ENCODE measurements around the gene TTLL1. TPM values are rescaled to one million over a fixed set of nuclear protein-coding genes. Genes with fewer than 3 reads are reported as not detected.

TTLL1 gene
- total RNA-seq, 1 donor from 2014 or later: 9.4 TPM

DNA sequence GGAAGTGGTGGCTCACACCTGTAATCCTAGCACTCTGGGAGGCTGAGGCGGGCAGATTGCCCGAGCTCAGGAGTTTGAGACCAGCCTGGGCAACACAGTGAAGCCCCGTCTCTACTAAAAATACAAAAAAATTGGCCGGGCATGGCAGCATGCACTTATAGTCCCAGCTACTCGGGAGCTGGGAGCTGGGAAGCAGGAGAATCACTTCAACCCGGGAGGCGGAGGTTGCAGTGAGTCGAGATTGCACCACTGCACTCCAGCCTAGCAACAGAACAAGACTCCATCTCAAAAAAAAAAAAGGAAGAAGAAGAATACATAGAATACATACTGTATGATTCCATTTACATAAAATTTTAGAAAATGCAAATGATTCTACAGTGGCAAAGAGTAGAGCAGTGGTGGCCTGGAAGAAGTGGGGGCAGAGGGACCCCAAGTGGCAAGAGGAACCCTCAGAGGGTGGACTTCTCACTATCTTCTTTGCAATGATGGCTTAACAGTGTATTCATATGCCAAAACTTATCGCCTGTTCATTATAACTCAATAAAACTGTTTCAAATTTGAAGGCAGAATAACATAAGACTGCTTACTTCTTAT is 96.2 kb downstream of the TTLL1 start:
- H3F3A ChIP-seq (ENCODE audit: low read depth): no peaks in the 10 kb centered on the region
- no peak overlapping the region for H3K27ac Mint-ChIP-seq
- H3K4me1 ChIP-seq: no peaks in the 10 kb centered on the region
- H3K36me3 Mint-ChIP-seq: peaks cover 17% of the 10 kb centered on the region
- no peaks in the 10 kb centered on the region for H3K9me3 ChIP-seq (ENCODE audit: low read depth)
- H3K9ac ChIP-seq: no peak overlapping the region
- H3K9me3 Mint-ChIP-seq: peaks cover 4% of the 10 kb centered on the region
- H4K20me1 ChIP-seq (ENCODE audit: low read depth): peaks cover 54% of the 10 kb centered on the region
- peaks cover 2% of the 10 kb centered on the region for H3K27me3 Mint-ChIP-seq (ENCODE audit: insufficient read depth, low read depth)
- H2AFZ ChIP-seq (replicated peaks): no peak overlapping the region
- peaks cover 19% of the 10 kb centered on the region for H3K4me1 Mint-ChIP-seq
- H3K36me3 ChIP-seq: no peaks in the 10 kb centered on the region
- TF ChIP-seq, protein P1, sequence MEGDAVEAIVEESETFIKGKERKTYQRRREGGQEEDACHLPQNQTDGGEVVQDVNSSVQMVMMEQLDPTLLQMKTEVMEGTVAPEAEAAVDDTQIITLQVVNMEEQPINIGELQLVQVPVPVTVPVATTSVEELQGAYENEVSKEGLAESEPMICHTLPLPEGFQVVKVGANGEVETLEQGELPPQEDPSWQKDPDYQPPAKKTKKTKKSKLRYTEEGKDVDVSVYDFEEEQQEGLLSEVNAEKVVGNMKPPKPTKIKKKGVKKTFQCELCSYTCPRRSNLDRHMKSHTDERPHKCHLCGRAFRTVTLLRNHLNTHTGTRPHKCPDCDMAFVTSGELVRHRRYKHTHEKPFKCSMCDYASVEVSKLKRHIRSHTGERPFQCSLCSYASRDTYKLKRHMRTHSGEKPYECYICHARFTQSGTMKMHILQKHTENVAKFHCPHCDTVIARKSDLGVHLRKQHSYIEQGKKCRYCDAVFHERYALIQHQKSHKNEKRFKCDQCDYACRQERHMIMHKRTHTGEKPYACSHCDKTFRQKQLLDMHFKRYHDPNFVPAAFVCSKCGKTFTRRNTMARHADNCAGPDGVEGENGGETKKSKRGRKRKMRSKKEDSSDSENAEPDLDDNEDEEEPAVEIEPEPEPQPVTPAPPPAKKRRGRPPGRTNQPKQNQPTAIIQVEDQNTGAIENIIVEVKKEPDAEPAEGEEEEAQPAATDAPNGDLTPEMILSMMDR (IDR thresholded peaks at IDR 0.05): no peak
- no peak for TF ChIP-seq EZH2phosphoT487 (IDR thresholded peaks at IDR 0.05)
- no peak for TF ChIP-seq EZH2 (IDR thresholded peaks at IDR 0.05)
- no peak overlapping the region for H3K4me3 ChIP-seq
- no peak overlapping the region for H3K27ac ChIP-seq
- H3K4me3 Mint-ChIP-seq: no peak overlapping the region
- no peak for DNase-seq (ENCODE audit: low spot score)
- no peak overlapping the region for H3K4me2 ChIP-seq
- peaks cover 99% of the 10 kb centered on the region for H3K79me2 ChIP-seq (ENCODE audit: low read depth)
- no peaks in the 10 kb centered on the region for H3K27me3 ChIP-seq

DNA sequence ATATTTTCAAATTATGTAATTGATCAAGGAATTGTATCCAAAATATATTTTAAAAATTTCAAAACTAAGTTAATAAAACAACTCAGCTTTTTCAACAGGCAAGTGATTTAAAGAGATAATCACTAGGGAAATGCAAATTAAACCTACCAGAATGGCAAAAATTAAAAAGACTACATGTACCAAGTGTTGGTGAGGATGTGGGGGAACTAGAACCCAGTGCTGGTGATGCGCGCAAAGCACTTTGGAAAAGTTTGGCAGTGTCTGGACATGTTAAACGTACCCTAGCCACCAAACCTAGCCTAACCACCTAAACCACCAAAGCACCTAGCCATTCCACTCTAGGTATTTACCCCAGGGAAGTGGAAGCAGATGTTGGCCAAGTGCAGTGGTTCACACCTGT is 97.1 kb downstream of the TTLL1 start:
- no peak overlapping the region for H3K27ac Mint-ChIP-seq
- Histone ChIP-seq H3K4me1 (no peaks in the 10 kb centered on the region), H4K20me1 (ENCODE audit: low read depth) (peaks cover 56% of the 10 kb centered on the region), H2AFZ (replicated peaks) (no peak overlapping the region), H3K9me3 (ENCODE audit: low read depth) (no peaks in the 10 kb centered on the region), H3K4me2 (no peak overlapping the region), H3K27me3 (no peaks in the 10 kb centered on the region), H3K36me3 (no peaks in the 10 kb centered on the region), H3F3A (ENCODE audit: low read depth) (no peaks in the 10 kb centered on the region), H3K27ac (no peak overlapping the region), H3K4me3 (no peak overlapping the region), H3K79me2 (ENCODE audit: low read depth) (peaks cover 97% of the 10 kb centered on the region), H3K9ac (no peak overlapping the region)
- peaks cover 14% of the 10 kb centered on the region for H3K36me3 Mint-ChIP-seq
- H3K4me1 Mint-ChIP-seq: peaks cover 22% of the 10 kb centered on the region
- H3K4me3 Mint-ChIP-seq: no peak overlapping the region
- DNase-seq (ENCODE audit: low spot score): no peak
- no peak for TF ChIP-seq EZH2phosphoT487 (IDR thresholded peaks at IDR 0.05)
- TF ChIP-seq, protein P1 (IDR thresholded peaks at IDR 0.05): no peak
- TF ChIP-seq EZH2 (IDR thresholded peaks at IDR 0.05): no peak
- H3K27me3 Mint-ChIP-seq (ENCODE audit: insufficient read depth, low read depth): no peaks in the 10 kb centered on the region
- H3K9me3 Mint-ChIP-seq: no peaks in the 10 kb centered on the region

DNA sequence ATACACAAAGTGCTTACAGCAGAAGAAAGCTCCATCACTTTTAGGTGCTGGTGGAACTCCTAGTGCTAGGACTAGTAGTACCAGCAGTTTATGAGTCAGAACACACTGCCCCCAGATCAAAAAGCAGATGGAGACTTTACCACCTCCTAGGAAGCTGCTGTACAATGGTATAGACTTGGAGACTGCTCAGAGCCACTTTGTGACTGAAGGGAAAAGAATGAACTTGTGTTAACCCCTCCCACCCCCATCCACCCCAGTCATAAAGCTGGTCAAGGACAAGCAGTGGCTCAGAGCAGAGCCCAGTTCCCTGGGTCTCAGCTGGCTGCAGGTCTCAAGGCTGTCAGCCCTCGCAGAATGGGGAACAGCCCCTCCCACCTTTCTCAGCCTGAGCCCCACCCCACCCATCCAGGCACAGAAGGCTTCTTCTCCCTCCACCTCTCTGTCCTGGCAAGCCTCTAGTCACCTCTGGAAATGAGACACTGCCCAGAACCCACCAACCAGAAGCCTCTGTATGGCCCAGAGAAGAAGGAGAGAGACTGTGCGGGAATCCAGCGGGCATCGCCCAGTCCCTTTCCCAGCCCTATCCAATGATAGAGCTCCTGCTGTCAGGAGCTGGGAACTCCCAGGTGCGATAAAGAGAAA is 98.1 kb downstream of the TTLL1 start:
- Histone ChIP-seq H3K79me2 (ENCODE audit: low read depth) (peaks cover 96% of the 10 kb centered on the region), H3K36me3 (no peaks in the 10 kb centered on the region), H3F3A (ENCODE audit: low read depth) (no peaks in the 10 kb centered on the region), H3K27me3 (no peaks in the 10 kb centered on the region), H3K27ac (no peak overlapping the region), H3K9ac (no peak overlapping the region), H3K4me3 (no peak overlapping the region), H3K9me3 (ENCODE audit: low read depth) (no peaks in the 10 kb centered on the region), H2AFZ (replicated peaks) (no peak overlapping the region), H4K20me1 (ENCODE audit: low read depth) (peaks cover 65% of the 10 kb centered on the region), H3K4me1 (peaks cover 8% of the 10 kb centered on the region), H3K4me2 (no peak overlapping the region)
- peaks cover 14% of the 10 kb centered on the region for H3K36me3 Mint-ChIP-seq
- DNase-seq (ENCODE audit: low spot score): no peak
- no peaks in the 10 kb centered on the region for H3K27me3 Mint-ChIP-seq (ENCODE audit: insufficient read depth, low read depth)
- H3K27ac Mint-ChIP-seq: no peak overlapping the region
- no peaks in the 10 kb centered on the region for H3K9me3 Mint-ChIP-seq
- TF ChIP-seq EZH2phosphoT487 (IDR thresholded peaks at IDR 0.05) (no peak), EZH2 (IDR thresholded peaks at IDR 0.05) (no peak)
- TF ChIP-seq, protein P1 (IDR thresholded peaks at IDR 0.05): no peak
- H3K4me3 Mint-ChIP-seq: no peak overlapping the region
- peaks cover 29% of the 10 kb centered on the region for H3K4me1 Mint-ChIP-seq

Data from neural progenitor cell (in vitro differentiated cells).